ENCODE data around the gene DSCAM.

Gene DSCAM

GRCh38 chr21:40178726-40179125 lies 668.2 kb downstream of the DSCAM start:
- no peak for DNase-seq (ENCODE audit: low read depth)

- no peak for DNase-seq (ENCODE audit: low read depth)
Observed at GRCh38 chr21:40177979-40178378, 669.0 kb downstream of the DSCAM start.

- no peak for DNase-seq (ENCODE audit: low read depth)
Observed at GRCh38 chr21:40176724-40177123, 670.2 kb downstream of the DSCAM start.

GRCh38 chr21:40173816-40174215 lies 673.1 kb downstream of the DSCAM start:
- DNase-seq (ENCODE audit: low read depth): no peak

GRCh38 chr21:40169971-40170370 lies 677.0 kb downstream of the DSCAM start:
- DNase-seq (ENCODE audit: low read depth): no peak

- no peak for DNase-seq (ENCODE audit: low read depth)
Observed at GRCh38 chr21:40166291-40166843, 680.6 kb downstream of the DSCAM start.

GRCh38 chr21:40165773-40166070 lies 681.2 kb downstream of the DSCAM start:
- DNase-seq (ENCODE audit: low read depth): no peak

- DNase-seq (ENCODE audit: low read depth): no peak
Observed at GRCh38 chr21:40164905-40165772, 681.8 kb downstream of the DSCAM start.

GRCh38 chr21:40162075-40162474 lies 684.9 kb downstream of the DSCAM start:
- no peak for DNase-seq (ENCODE audit: low read depth)

GRCh38 chr21:40160911-40161310 lies 686.0 kb downstream of the DSCAM start:
- DNase-seq (ENCODE audit: low read depth): no peak

GRCh38 chr21:40158366-40158765 lies 688.6 kb downstream of the DSCAM start:
- DNase-seq (ENCODE audit: low read depth): no peak

- DNase-seq (ENCODE audit: low read depth): no peak
Observed at GRCh38 chr21:40155563-40155962, 691.4 kb downstream of the DSCAM start.

GRCh38 chr21:40153351-40153750 lies 693.6 kb downstream of the DSCAM start:
- DNase-seq (ENCODE audit: low read depth): no peak

- no peak for DNase-seq (ENCODE audit: low read depth)
Observed at GRCh38 chr21:40152476-40152875, 694.5 kb downstream of the DSCAM start.

GRCh38 chr21:40151611-40152010 lies 695.3 kb downstream of the DSCAM start:
- DNase-seq (ENCODE audit: low read depth): no peak

GRCh38 chr21:40146216-40146837 lies 700.6 kb downstream of the DSCAM start:
- DNase-seq (ENCODE audit: low read depth): no peak

GRCh38 chr21:40143822-40144525 lies 703.0 kb downstream of the DSCAM start:
- peak; percentile 11 for DNase-seq (ENCODE audit: low read depth)

- no peak for DNase-seq (ENCODE audit: low read depth)
Observed at GRCh38 chr21:40141621-40142020, 705.3 kb downstream of the DSCAM start.

- DNase-seq (ENCODE audit: low read depth): no peak
Observed at GRCh38 chr21:40140675-40141074, 706.3 kb downstream of the DSCAM start.

- no peak for DNase-seq (ENCODE audit: low read depth)
Observed at GRCh38 chr21:40139636-40140035, 707.3 kb downstream of the DSCAM start.

GRCh38 chr21:40136571-40136970 lies 710.4 kb downstream of the DSCAM start:
- DNase-seq (ENCODE audit: low read depth): no peak

- no peak for DNase-seq (ENCODE audit: low read depth)
Observed at GRCh38 chr21:40134731-40135492, 712.0 kb downstream of the DSCAM start.

Data from activated T-cell treated with anti-CD3 and anti-CD28 coated beads for 24 hours (primary cell).